HG03571 (cell line): ENCODE results near the gene GPR152.

Experiments used
- ATAC-seq: cut with Tn5 transposase; IDR thresholded peaks from one replicate; pipeline ENCODE4 v1.9.1; 2021; ENCODE audit not compliant: unreplicated experiment

Gene GPR152, protein sequence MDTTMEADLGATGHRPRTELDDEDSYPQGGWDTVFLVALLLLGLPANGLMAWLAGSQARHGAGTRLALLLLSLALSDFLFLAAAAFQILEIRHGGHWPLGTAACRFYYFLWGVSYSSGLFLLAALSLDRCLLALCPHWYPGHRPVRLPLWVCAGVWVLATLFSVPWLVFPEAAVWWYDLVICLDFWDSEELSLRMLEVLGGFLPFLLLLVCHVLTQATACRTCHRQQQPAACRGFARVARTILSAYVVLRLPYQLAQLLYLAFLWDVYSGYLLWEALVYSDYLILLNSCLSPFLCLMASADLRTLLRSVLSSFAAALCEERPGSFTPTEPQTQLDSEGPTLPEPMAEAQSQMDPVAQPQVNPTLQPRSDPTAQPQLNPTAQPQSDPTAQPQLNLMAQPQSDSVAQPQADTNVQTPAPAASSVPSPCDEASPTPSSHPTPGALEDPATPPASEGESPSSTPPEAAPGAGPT

DNA sequence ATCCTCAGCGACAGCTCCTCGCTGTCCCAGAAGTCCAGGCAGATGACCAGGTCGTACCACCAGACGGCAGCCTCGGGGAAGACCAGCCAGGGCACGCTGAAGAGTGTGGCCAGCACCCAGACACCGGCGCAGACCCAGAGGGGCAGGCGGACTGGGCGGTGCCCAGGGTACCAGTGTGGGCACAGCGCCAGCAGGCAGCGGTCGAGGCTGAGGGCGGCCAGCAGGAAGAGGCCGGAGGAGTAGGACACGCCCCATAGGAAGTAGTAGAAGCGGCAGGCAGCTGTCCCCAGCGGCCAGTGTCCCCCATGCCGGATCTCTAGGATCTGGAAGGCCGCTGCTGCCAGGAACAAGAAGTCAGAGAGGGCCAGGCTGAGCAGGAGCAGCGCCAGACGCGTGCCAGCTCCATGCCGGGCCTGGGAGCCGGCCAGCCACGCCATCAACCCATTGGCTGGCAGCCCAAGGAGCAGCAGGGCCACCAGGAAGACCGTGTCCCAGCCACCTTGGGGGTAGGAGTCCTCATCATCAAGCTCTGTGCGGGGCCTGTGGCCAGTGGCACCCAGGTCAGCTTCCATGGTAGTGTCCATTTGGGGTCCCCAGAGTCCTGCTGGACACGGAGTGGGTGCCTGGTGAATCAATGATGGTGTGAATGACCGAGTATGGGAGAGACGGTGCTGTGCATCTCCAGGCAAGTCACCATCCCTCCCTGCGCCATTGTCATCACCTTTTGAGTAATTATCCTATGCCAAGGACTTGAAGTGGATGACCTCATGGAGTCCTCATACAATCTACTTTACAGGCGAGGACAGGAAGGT is at the start of gene GPR152:
GPR152 (minus strand) TSS at position 589 of the 812 bp plus-strand sequence; CDS start at position 584, 5 bp downstream.
- ATAC-seq: no peak

DNA sequence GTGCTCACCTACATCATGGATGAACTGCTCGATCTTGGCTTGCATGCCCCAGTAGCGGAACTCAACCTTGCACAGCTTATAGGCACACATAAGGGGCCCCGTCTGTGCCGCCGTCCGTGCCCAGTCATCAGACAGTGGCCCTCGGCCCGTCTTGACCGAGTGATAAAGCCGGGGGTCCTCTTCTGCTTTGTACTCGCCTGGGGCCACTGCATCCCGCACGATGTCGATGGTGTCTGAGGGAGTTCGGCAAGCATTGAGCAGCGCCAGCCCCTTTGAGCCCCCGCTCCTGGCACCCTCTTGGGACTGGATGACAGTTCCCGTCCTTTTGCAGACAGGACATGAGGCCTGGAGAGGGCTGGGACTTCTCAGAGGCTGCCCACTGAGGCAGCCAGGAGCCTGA is 49.3 kb upstream of the GPR152 start:
- no peak for ATAC-seq

DNA sequence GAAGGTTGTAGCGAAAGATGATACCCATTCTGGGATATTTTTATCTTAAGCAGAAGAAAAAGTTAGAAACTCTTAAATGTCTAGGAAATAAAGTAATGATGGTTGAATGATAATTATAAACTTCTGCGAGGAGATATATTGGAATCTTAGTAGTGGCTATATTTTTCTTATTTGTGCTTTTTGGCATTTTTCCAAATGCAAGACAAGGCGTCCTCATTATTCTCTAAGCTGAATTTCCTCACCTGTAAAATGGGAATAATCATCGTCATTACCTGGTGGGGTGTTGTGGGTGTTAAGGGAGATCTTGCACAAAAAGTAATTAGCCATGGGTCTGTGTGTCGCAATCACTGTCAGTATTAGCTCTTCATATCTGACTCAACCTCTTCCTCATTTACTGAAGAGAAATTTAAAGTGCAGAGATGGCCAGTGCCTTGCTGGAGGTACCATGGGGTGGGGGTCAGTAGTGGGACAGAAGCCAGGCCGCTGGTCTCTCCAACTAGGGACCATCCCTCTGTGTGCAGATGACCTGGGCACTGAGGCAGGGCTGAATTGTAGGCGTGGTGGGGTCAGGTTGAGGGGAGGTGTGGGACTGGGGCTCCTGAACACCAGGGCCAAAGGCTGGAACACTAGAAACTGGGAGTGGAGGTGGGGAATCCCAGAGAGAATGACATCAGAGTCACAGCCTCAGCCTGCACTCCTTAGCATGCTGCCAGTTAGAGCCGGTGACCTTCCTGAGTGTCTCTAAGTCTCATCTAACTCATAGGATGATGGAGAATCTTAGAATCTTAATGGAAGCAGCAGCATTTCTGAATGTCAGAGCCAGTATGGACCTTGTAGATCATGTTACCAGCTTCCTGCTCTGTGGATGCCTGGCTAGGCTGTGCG is 48.5 kb upstream of the GPR152 start:
- ATAC-seq: no peak

DNA sequence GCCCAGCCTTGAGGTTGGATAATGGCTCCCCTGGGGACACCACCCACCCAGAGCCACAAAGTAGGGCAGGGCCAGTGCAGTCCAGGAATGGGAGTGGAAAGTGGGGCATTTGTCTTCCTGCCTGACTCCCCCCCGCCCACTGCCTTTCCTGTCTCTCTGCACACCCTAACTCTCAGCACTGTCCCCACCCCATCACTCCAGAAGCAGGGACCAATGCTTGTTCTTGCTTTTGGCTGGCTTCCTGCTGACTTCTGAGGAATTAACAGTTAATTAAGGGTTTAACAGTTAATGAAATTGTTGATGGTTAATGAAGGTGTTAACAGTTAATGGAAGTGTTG is 47.9 kb upstream of the GPR152 start:
- no peak for ATAC-seq

DNA sequence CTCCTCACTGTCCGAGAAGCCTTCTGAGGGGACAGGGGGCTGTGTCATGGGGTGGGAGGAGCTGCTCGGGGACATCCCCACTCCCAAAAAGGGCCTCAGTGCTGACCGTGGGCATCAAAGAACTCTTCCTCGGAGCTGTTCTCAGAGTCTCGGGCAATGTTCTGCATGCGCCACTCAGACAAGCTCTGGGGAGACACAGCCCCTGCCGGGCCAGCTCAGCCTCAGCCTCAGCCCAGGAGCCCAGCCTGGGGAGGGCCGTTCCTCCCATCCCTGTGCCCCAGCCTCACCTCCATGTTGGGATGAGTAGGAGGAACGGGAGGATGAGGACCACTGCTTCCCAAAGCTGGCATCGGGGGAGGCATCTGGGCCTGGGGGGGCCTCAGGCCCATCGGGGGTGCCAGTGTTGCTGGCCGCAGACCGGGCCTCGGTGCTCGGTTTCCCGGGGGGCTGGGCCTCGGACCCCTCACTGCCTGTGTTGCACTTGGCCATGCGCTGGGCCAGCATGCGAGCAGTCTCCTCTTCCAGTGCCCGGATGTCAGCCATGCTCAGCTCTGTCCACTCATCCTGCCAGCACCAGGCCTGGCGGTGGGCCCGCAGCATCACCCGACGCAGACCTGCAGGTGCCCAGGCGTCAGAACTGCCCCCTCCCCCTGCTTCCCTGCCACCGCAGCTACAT is 47.4 kb upstream of the GPR152 start:
- no peak for ATAC-seq

DNA sequence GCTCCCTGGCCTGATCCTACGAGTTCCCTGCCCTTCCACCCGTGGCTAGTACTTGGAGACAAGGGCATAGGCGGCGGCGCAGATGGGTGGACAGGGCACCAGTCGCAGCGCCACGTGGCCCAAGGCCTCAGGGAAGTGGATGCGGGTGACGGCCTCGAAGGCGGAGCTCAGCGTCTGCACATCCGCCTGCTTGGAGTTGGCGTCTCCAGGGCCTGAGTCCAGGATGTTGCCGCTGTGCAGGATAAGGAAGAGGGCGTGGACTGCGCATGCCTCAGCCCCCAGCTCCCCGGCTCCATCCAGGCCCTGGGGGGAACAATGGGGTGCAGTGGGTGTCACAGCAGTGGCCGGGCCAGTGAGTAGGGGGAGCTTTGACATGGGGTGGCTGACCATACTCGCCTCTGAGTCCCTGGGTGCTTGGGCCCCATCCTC is 46.0 kb upstream of the GPR152 start:
- ATAC-seq: no peak

DNA sequence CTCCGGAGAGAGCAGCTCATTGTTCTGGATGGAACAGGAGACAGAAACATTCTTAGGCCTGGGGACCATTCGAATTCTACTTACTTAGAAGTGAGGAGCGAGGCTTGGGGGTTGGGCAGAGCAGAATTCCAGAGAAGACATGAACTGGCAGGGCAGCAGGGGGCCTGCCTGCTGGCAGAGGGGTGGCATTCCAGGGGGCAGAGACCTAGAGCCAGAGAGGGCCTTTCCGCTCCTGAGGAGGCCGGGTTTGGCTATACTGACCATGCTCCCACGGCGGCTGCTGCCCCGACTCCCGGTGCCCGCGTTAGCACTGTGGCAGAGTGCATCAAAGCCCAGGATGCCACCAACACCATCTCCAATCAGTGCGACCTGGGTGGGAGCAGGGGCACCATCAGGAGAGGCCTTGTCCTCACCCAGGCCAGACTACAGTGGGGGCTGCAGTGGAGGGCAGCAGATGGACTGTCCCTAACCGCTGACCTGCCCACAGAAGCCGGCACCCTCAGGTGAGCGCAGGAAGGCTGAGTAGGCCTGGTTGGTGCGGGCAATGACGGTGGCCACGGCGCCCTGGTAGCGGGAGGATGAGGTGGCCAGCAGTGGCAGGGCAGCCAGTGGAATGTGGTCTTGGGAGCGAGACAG is 45.2 kb upstream of the GPR152 start:
- no peak for ATAC-seq

DNA sequence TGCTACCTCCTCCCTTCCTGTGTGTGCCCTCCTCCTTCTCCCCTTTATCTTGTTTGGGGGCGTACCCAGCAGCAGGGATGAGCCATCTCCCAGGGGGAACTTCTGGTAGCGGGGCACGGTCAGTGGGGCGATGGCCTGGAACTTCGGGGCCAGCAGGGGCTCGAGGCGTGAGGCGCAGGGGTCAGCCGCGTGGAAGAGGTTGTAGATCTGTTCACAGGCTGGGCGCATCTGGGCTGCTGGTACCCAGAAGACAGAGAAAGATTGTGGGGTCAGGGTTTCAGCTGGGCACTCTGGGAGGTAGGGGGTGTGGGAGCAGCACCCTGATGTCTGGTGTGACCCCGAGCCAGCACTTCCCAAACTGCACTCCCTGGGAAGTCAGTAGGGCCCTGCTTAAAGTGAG is 43.6 kb upstream of the GPR152 start:
- ATAC-seq: no peak

DNA sequence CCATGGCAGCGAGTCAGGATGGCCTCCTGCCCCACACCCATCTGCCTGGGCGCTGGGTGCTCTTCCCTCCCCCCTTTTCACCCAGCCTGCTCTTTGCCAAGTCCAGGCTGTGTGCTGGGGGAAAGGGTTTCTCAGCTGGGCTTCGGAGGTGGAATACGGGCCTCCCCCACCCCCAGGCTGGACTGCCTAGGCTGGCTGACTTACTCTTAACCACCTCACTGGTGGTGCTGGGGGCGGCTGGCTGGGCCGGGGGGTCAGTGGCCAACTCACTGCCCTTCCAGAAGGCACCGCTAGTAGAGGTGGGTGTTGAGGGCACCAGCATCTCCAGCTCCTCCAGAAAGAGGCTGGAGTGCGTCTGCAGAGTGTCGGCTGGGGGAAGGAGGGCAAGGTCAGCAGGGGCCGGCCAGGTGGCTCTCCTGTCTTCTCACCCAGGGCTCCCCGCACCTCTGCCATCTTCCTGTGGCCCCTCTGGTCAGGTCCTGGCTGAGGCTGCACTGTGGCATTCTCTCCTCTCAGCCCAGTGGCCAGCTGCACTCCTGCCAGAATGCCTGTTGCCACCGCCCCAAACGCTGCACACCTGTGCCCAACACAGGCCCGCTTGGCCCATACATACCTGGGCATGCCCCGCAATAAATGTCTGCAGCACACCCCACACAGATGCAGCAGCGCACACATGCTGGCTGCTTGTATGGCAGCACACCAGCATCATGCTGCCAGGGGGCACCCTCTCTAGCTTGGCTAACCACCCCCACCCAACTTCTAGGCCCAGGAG is 42.9 kb upstream of the GPR152 start:
- ATAC-seq: no peak

DNA sequence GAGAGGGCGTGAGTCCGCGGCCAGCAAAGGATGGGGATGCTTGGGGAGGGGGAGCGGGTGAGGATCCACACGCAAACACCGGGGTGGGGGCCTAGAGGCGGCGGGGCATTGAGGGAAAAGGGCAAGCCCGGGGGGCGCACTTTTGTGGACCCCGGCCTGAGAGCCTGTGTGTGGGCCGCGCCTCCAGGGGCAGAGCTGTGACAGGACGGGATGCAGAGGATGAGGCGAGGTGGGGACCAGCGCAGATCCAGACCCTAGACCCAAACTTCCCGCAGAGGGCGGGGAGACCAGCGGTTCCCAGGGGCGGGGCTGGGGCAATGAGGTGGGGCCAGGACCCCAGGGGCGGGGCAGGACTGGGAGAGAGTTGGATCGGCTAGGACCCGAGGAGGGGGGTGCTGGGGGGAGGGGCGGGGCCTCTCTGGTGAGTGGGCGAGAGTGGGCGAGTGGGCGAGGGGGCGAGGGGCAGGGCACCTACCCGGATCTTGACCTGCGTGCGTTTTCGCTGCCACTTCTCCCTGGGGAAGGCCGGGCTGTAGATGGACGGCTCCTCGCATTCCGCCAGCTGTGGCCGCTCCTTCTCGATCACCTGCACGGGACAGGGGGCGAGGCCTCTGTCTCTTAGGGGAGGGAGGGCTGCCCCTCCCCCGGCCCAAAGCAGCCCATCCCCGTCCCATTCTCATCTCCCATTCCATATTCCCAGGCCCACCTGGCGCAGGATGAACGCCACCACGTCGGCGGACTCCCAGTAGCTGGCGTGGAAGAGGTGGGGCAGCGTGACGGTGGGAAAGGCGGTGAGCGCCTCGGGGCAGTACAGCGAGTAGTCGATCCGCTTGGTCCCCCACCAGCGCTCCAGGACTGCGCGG is 42.1 kb upstream of the GPR152 start:
- no peak for ATAC-seq

DNA sequence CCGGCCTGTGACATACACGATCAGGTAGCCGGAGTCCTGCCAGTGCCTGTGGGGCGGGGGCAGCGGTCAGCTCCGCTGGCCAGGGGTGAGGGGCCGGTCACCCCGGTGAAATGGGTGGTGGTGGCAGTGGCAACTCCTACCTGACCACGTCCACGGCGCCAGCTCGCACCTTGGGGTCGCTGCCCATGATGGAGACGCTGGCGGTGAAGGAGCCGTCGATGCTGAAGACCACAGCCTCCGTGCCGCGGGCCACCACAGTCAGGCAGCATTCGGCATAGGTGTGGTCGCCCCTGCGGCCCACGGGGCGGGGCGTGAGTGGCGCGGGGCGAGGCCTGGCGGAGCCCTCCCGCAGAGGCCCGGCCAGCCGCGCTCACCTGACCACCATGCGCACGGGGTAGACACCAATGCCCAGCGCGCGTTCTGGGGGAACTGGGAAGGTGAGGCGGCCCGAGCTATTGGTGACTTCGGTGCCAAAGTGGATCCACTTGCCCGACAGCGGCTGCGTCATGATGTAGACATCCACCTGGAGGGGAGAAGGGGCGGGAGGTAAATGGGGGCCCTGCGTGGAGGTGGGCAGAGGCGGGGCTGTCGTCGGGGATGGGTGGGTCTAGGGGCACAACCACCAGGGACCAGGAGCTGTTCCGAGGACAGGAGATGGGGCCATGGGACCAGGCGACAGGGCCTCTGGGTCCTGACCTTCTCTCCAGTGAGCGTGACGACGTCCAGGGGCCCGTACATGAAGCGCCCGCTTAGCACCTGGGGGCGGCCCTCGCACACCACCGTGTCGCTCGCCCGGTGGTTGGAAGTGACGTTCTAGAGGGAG is 41.2 kb upstream of the GPR152 start:
- ATAC-seq: no peak

DNA sequence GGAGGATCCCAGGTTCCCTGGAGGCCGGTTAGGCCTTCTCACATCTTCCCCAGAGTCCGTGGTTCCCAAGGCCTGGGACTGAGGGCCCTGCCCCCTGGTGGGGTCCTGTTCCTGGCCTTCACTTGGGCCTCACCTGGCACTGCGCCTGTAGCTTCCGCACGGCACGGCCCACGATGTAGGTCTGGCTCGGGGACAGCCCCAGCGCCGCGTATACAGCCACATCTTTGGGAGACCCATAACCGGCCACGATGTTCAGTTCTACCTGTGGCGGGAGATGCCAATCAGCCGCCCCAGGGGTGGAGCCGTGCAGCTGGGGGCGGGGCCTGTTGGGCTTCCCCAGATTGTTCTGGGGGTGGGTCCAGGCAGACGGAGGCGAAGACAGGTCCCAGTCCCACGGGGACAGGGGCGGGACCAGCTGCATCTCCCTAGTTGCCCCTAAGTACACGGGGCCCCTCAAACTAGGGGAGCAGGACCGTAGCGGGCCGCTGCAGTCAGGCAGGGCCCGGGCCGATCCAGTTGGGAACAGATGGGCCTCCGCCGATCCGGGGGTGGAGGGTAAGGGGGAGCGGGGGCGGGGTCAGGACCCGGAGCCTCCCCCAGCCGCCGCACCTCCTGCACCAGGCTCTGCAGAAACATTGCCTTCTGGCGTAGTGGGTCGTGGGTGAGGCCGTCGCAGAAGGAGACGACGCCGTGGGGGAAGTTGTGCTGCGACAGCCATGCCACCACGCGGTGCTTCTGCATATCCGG is 40.4 kb upstream of the GPR152 start:
- no peak for ATAC-seq

DNA sequence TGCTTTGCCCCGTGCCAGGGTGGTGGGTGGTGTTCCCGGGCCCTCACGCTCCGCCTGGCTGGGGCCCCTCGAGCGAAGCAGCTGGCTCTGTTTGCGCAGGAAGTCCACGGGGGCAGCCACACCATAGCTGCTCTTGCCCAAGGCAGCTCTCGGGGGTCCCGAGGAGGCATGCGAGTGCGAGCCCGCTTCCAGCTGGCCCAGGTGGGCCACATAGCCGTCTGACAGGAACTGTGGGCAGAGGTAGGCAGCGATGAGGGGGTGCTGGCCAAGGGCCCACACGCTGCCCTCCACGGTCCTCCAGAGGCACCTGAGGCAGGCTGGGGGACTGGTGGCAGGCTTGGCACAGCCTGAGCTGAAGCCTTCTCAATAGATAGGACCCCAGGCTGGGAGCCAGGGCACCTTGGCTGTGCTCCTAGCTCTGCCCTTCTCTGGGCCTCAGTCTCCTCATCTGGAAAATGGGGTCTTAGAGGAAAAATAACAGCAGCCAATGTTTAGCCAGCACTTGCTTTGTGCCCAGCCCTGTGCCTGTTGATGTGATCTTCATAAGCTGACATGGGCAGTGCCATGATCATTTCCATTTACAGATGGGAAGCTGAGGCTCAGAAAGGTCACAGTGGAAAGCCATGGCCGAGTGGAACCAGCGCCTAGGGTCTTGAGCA is 39.7 kb upstream of the GPR152 start:
- ATAC-seq: no peak

DNA sequence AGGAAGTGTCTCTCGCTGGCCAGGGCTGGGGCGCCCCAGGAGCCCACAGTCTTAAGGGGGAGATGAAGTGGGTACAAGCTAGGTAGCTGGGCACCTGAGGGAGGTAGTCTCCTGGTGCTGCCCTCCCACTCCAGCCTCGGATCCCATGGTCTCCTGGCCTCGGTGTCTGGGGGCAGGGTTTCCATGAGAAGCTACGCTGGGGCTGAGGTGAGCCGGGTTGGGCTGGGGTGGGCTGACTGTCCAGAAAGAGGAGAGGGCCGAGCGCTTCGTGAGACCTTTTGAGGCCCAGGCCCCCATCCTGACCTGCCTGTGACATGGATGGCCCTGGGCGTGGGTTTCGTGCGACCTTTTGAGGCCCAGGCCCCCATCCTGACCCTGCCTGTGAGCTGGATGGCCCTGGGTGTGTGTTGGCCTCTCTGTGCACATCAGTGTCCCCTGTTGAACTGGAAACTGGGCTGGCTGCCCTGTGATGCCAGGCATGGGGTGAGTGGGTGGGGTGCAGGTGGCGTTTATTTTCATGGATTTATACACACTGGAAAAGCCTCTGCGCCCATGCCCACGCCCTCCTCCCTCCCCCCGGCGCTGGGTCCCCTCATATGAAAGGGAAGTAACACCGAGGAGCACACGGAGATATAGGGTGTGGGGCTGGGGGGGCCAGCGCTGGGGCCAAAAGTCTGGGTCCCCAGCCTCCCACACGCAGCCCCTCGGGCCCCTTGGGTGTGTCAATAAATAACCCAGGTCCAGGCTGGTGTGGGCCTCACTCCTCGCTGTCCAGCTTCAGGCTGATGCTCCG is 38.9 kb upstream of the GPR152 start:
- no peak for ATAC-seq

DNA sequence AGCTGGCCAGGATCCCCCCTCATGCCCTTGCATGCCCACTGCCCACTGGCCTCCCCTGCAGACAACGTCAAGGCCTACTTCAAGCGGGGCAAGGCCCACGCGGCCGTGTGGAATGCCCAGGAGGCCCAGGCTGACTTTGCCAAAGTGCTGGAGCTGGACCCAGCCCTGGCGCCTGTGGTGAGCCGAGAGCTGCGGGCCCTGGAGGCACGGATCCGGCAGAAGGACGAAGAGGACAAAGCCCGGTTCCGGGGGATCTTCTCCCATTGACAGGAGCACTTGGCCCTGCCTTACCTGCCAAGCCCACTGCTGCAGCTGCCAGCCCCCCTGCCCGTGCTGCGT is 38.2 kb upstream of the GPR152 start:
- ATAC-seq: no peak
